Endometrium (tissue), 2 donors: ENCODE results near the gene VAT1L.
A peak's percentile ranks its signal among the peaks of the same experiment; 100 is the strongest.

ENCODE experiments used
- FAIRE-seq: peaks from 2 replicates; lab custom pipeline; 2012; peaks lifted over from hg19 to GRCh38; lab: Jason Lieb, UNC
- donor health status: control.
- donor health status: control.

VAT1L gene

GRCh38 chr16:77869997-77870813, 81.8 kb downstream of the VAT1L start:
- FAIRE-seq: no peak

DNA sequence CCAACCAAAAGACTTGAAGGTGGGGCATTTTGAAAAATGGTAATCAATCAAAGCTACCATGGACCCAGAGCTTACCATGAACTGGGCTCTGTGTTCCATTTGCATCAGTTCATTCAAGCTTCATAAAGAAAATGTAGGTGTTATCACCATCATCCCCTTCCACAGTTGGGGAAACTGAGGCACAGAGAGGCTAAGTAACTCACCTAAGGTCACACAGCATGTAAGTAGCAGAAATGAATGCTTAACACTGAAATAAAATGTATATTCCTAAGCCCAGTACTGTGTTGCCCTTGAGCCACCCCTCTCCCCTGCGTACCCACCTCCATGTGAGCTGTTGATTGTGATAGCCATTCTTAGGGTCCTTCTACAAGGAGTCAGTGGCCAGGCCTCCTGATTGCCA, 83.6 kb downstream of the VAT1L start:
- FAIRE-seq: no peak

DNA sequence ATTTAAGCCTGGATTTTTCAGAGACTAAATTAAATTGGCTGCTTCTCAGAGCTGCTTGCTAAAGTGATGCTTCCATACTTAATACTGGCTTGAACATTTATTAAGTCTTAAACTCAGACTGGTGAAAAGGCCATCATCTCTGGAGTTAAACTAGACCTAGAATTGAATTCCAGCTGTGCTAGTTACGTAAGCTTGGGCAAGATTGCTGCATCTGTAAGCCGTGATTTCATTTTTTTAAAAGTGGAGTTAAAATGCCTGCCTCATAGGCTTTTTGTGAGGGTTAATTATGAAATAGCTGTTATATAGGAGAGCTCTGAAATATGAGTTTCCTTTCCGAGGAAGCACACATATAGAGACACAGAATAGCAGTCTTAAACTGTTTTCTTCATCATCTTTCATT, 84.7 kb downstream of the VAT1L start:
- FAIRE-seq: no peak

GRCh38 chr16:77874347-77874746, 86.0 kb downstream of the VAT1L start:
- FAIRE-seq: no peak

- no peak for FAIRE-seq
These were observed 88.4 kb downstream of the VAT1L start for GRCh38 chr16:77876776-77877175.

- FAIRE-seq: no peak
These were observed 89.5 kb downstream of the VAT1L start for GRCh38 chr16:77877712-77878347.

DNA sequence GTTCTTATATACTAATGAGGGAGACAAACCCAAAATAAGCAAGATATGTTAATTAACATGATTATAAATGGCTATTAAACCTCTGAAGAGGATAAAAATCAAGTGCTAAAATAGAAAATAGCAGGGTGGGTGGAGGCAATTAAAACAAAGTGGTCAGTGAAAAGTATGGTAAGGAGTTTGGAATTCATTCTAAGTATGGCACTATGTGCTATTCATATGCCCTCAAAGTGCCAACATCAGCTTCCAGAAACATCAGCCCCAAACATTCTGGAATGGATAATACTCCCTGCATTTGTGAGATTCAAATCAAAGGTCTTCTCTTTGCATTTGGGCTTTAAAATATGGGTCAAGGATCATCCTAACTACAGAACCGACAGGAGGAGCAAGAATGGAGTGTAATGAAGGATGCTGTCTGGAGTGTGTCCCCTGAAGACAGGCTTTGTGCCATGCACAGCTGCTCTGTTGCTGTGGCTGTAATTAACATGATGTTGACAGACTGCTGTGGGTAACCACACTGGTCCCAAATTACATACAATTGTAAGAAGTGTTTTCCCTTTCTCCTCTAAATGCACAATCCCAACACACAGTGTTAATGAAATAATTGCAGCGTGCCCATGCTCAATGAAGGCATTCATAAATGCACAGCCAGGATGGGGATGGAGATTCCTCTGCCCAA, 93.1 kb downstream of the VAT1L start:
- no peak for FAIRE-seq

DNA sequence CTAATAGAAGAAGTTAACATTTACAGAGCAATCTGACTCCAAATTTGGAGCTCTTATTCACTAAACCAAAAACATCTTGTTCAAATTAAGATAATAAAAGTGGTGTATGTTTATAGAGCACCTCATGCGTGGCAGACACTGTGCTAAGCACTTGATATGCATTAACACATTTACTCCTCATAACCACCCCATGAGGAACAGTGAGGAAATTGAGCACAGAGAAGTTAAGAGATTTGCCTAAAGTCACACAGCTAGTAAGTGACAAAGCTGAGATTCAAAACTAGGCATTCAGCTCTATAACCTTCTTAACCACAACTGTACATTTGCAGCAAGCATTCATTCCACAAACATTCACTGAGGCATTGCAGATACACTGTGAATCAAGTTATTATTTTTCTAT, 94.0 kb downstream of the VAT1L start:
- no peak for FAIRE-seq

- no peak for FAIRE-seq
These were observed 97.4 kb downstream of the VAT1L start for GRCh38 chr16:77885571-77886295.

- FAIRE-seq: no peak
These were observed 100.5 kb downstream of the VAT1L start for GRCh38 chr16:77888871-77889270.

- FAIRE-seq: no peak
These were observed 101.7 kb downstream of the VAT1L start for GRCh38 chr16:77890075-77890474.

DNA sequence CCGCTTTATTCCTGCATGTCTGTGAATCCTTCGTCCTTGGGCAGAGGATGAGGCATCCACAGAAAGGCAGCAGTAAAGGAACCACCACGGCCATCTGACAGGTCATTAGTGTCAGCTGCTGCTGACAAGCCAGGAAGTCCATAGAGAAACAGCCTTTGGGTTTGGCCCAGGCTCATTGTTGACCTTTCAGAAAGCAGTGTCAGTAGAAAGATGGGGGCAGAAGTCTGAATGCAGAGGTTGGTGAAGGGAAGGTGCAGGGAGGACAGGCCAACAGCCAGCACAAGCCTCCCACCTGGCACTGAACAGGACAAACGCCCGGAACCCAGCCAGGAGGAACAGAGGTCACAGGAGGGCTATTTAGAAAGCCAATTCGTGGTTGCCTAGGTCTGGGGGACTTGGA, 105.8 kb downstream of the VAT1L start:
- no peak for FAIRE-seq

DNA sequence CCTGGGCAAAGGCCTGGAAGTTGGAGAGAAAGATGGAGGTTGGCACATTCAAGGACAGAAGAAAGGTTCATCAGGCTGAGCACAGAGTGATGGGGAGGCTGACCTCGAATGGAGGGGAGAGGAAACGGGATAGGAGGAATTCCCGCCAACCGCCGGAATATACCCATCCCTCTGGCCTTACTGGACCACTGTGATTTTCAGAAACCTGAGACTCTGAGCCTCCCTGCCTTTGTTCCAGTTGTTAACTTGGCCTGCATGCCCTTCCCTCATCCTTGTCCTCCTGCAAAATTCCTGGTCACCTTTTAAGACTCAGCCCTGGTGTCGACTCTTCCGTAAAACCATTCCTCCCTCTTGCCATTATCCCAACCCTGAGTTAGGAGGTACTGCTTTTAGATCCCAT, 107.6 kb downstream of the VAT1L start:
- FAIRE-seq: no peak

DNA sequence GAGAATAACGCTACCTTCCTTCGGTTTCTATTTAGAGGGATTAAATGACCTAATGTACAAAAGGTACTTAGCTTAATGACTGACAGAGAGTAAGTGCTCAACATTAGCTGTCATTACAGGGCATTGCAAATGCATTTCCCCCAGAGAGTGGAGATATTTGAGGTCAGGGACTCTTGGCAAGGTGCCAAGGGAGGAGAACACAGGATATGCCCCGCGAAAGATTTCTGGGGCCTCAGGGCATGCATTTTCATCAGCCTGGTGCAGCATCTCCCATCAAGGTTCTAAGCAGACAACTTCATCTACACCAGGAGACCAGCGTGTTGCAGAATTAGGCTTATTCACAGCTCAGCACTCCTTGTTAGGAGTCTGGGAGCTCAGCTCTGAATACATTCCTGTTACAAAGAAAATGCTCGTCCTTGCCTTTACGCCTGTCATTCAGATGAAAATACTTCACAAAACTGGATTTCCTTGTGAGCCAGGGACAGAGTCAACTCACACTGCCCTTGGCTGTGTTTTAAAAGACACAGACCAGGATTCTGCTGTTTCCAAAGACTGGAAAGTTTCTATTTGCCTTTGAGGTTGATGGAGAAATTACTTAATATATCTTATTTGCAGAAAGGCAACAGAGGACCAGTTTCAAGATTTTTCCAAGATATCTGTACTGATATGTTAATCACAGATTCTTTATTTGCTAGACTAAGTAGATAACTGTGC, 108.2 kb downstream of the VAT1L start:
- FAIRE-seq: no peak

- no peak for FAIRE-seq
These were observed 108.7 kb downstream of the VAT1L start for GRCh38 chr16:77897129-77897437.

GRCh38 chr16:77897831-77898605, 109.7 kb downstream of the VAT1L start:
- FAIRE-seq: peak; percentile 41

- peak; percentile 60 for FAIRE-seq
These were observed 110.4 kb downstream of the VAT1L start for GRCh38 chr16:77898671-77899211.

GRCh38 chr16:77899416-77899815, 111.1 kb downstream of the VAT1L start:
- no peak for FAIRE-seq

DNA sequence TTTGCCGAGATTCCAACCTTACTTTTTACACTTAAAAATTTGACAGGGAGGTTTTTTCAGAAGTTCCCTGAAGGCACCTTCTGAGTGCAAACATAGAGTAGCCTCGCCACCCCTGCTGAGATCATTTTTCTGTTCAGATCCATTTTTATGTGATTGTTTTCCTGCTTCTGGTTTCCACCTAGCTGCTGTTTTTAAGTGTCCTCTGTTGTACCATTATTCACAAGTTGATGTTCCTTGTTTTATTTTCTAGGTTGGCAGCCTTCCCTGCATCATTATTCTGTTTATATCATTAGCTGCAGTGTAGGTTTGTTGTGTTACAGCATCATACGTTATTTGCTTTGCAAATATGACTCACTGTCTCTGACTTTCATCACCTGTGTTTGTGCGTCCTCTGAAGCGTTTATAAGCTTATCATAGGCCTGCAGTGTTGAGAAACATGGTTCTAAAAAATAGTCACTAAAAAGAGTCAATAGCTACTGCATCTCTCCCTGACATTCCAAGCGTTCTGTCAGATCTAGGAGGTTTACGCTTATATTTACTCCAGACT, 117.1 kb downstream of the VAT1L start:
- no peak for FAIRE-seq

- FAIRE-seq: no peak
These were observed 121.7 kb downstream of the VAT1L start for GRCh38 chr16:77910021-77910420.

GRCh38 chr16:77912617-77913016, 124.3 kb downstream of the VAT1L start:
- no peak for FAIRE-seq
